Measurements from ENCODE around the gene CHRNA3. TPM values are rescaled to one million over a fixed set of nuclear protein-coding genes. Genes with fewer than 3 reads are reported as not detected.

CHRNA3 gene
- total RNA-seq, 1 donor from 2014 or later = not detected

DNA sequence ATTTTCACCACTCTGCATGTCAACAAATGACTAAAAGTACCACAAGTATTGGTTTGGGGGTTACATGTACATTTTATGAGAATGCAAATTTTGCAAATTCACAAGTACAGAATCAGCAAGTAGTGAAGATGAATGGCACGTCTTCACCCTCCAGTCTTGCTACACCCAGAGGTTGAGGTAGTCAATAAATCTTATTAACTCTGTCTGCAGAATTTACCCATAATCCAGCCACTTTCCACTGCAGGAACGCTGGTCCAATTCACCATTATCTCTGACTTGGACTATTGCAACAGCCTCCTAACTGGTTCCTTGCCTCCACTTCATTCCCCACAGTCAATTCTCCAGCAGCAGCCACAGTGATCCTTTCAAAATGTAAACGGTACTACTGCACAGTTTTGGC is 70.0 kb downstream of the CHRNA3 start:
- Mint-ChIP-seq H3K27me3 (ENCODE audit: low read depth) (no peaks in the 10 kb centered on the region), H3K36me3 (ENCODE audit: low read depth) (peaks cover 27% of the 10 kb centered on the region), H3K4me1 (ENCODE audit: low read depth) (no peaks in the 10 kb centered on the region), H3K9me3 (ENCODE audit: low read depth) (no peaks in the 10 kb centered on the region), H3K4me3 (ENCODE audit: unreplicated experiment) (no peak overlapping the region), H3K27ac (ENCODE audit: unreplicated experiment) (no peak overlapping the region)
- no peak for DNase-seq (ENCODE audit: low spot score)
- TF ChIP-seq, protein P1, sequence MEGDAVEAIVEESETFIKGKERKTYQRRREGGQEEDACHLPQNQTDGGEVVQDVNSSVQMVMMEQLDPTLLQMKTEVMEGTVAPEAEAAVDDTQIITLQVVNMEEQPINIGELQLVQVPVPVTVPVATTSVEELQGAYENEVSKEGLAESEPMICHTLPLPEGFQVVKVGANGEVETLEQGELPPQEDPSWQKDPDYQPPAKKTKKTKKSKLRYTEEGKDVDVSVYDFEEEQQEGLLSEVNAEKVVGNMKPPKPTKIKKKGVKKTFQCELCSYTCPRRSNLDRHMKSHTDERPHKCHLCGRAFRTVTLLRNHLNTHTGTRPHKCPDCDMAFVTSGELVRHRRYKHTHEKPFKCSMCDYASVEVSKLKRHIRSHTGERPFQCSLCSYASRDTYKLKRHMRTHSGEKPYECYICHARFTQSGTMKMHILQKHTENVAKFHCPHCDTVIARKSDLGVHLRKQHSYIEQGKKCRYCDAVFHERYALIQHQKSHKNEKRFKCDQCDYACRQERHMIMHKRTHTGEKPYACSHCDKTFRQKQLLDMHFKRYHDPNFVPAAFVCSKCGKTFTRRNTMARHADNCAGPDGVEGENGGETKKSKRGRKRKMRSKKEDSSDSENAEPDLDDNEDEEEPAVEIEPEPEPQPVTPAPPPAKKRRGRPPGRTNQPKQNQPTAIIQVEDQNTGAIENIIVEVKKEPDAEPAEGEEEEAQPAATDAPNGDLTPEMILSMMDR (IDR thresholded peaks at IDR 0.05) = no peak

DNA sequence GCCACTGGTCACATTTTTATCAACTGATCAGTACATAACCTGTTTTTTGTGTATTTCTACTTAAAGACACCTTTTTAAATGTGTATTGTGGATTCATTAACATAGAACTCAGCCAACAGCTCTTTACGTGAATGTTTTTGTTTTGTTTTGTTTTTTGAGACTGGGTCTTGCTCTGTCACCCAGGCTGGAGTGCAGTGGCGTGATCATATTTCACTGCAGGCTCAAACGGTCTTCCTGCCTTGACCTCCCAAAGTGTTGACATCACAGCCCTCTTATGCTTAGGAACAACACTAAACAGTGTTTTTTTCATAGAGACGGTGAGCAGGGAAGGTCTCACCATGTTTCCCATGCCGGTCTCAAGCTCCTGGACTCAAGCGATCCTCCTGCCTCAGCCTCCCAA is 70.6 kb downstream of the CHRNA3 start:
- Mint-ChIP-seq H3K27me3 (ENCODE audit: low read depth) (no peaks in the 10 kb centered on the region), H3K4me3 (ENCODE audit: unreplicated experiment) (no peak overlapping the region), H3K27ac (ENCODE audit: unreplicated experiment) (no peak overlapping the region), H3K36me3 (ENCODE audit: low read depth) (peaks cover 32% of the 10 kb centered on the region), H3K9me3 (ENCODE audit: low read depth) (no peaks in the 10 kb centered on the region), H3K4me1 (ENCODE audit: low read depth) (no peaks in the 10 kb centered on the region)
- TF ChIP-seq, protein P1 (IDR thresholded peaks at IDR 0.05) = no peak
- no peak for DNase-seq (ENCODE audit: low spot score)

Other genes starting within 250 kb of the CHRNA3 start
- 54.0 to 56.1 TPM (median 54.3 TPM) in 3 replicates for gene IREB2, start 182.8 kb downstream of the CHRNA3 start, total RNA-seq
- gene HYKK, start 113.4 kb downstream of the CHRNA3 start, total RNA-seq = 2.7 to 5.9 TPM (median 3.6 TPM) in 3 replicates
- gene PSMA4, start 80.6 kb downstream of the CHRNA3 start, total RNA-seq = 155 to 184 TPM (median 162 TPM) in 3 replicates
- 1.6 to 1.8 TPM (median 1.6 TPM) in 3 replicates for gene CHRNA5, start 55.5 kb downstream of the CHRNA3 start, total RNA-seq
- 0.10 to 0.13 TPM in 2 of 3 replicates, not detected in the other for gene CHRNB4, start 20.2 kb upstream of the CHRNA3 start, total RNA-seq
- 111 to 144 TPM (median 113 TPM) in 3 replicates for gene ADAMTS7, start 190.5 kb upstream of the CHRNA3 start, total RNA-seq

Data from chondrocyte (in vitro differentiated cells).